HEK293T (cell line): ENCODE measurements around the gene C6orf89.

Source experiments
- LEF1 ChIP-seq: fragments of 450-650 bp; IDR thresholded peaks from 2 replicates; pipeline ENCODE4 v1.6.1; 2017; ENCODE audit warnings: mild to moderate bottlenecking, borderline replicate concordance
- TARDBP ChIP-seq: fragments of 450-650 bp; IDR thresholded peaks from 2 replicates; pipeline ENCODE4 v1.6.1; 2016

DNA sequence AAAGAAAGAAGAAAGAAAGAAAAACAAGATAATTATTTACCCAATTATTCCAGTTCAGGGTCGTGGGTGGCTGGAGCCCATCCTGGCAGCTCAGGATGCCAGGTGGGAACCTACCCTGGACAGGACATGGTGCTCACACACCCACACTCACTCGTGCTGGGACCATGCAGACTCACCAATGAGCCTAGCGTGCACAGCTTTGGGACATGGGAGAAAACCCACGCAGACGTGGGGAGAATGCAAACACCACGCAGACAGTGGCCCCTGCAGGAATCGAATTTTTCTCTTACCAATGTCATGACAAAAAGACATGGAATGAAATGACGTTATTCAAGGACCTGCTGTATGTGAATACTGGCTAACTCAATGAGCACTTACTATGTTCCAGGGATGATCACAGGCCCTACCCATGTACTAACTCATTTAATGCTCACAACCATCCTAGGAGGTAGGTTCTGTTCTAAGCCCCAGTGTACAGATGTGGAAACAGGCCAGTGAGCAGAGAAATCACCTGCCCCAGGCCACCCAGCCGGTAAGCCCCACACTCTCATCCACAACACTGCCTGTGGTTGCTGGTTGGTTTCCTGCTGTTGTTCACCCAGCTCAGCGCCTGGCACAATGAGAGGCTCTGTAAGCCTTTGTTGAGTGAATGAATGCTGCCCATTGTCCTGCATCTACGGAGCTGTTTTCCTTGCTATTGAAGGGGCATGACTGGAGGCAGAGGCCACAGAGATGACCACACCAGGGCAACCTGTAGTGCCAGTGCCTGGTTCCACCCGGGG lies 62.0 kb downstream of the C6orf89 start:
- TF ChIP-seq LEF1 (no peak), TARDBP (no peak)
